LNCaP clone FGC (cell line): ENCODE data around the gene GALNT16.

ENCODE experiments used
- DNase-seq: peaks from one replicate; pipeline ENCODE4 v3.0.0-alpha.2; 2011; ENCODE audit warnings: low read depth
- H3K4me3 ChIP-seq: 2 replicates; pipeline ENCODE4 v1.5.1; 2011; ENCODE audit warnings: mild to moderate bottlenecking, low read depth, low read length, control low read depth
- CTCF ChIP-seq: IDR thresholded peaks from 2 replicates; pipeline ENCODE4 v1.5.1; 2012; ENCODE audit warnings: mild to moderate bottlenecking; ENCODE audit not compliant: control insufficient read depth, insufficient read depth; ENCODE audit errors: extremely low read depth

Gene GALNT16

GRCh38 chr14:69354383-69355153 is 94.6 kb downstream of the GALNT16 start:
- no peak for TF ChIP-seq CTCF
- DNase-seq = no peak
- H3K4me3 ChIP-seq = no peak overlapping the region

- no peak for DNase-seq
- no peak overlapping the region for H3K4me3 ChIP-seq
- TF ChIP-seq CTCF = no peak
Observed at GRCh38 chr14:69355154-69355597, 95.2 kb downstream of the GALNT16 start.

- no peak for DNase-seq
- H3K4me3 ChIP-seq = no peak overlapping the region
- no peak for TF ChIP-seq CTCF
Observed at GRCh38 chr14:69355607-69356281, 95.8 kb downstream of the GALNT16 start.

GRCh38 chr14:69356903-69357543 is 97.1 kb downstream of the GALNT16 start:
- DNase-seq = no peak
- H3K4me3 ChIP-seq = no peak overlapping the region
- no peak for TF ChIP-seq CTCF

GRCh38 chr14:69357544-69358200 is 97.7 kb downstream of the GALNT16 start:
- no peak for TF ChIP-seq CTCF
- DNase-seq = no peak
- H3K4me3 ChIP-seq = no peak overlapping the region

GRCh38 chr14:69358233-69358963 is 98.4 kb downstream of the GALNT16 start:
- no peak for TF ChIP-seq CTCF
- no peak overlapping the region for H3K4me3 ChIP-seq
- no peak for DNase-seq
